Tibial artery (tissue), 4 donors: ENCODE data around the gene ARMC3.

Source experiments
- DNase-seq, 2 donors: peaks; one replicate each; pipeline ENCODE4 v3.0.0-alpha.2; 2019
- H3K27ac ChIP-seq, 2 donors: fragments of 200-600 bp; sonication (generic) in 1 of 2; 1 replicate in 1 of 2; 2 replicates in 1 of 2; pipeline ENCODE4 v1.5.1; 2018 to 2019; ENCODE audit warnings: mild to moderate bottlenecking in 1 of 2
- H3K27me3 ChIP-seq, 2 donors: fragments of 200-600 bp; sonication (generic) in 1 of 2; one replicate each; pipeline versions ENCODE4 v1.5.1 to v1.6.0; 2016 to 2019
- H3K36me3 ChIP-seq, 3 donors: fragments of 200-600 bp; sonication (generic) in 2 of 3; one replicate each; pipeline ENCODE4 v1.5.1; 2016 to 2019; ENCODE audit warnings: mild to moderate bottlenecking in 2 of 3
- H3K4me1 ChIP-seq, 4 donors: fragments of 200-600 bp; sonication (generic) in 2 of 4; 1 replicate in 3 of 4; 2 replicates in 1 of 4; pipeline ENCODE4 v1.5.1; 2016 to 2019
- H3K4me3 ChIP-seq, 2 donors: fragments of 200-600 bp; sonication (generic) in 1 of 2; 1 replicate in 1 of 2; 2 replicates in 1 of 2; pipeline ENCODE4 v1.5.1; 2018 to 2019; ENCODE audit warnings: mild to moderate bottlenecking in 2 of 2
- H3K9me3 ChIP-seq, 3 donors: fragments of 200-600 bp; sonication (generic) in 1 of 3; one replicate each; pipeline ENCODE4 v1.5.1; 2016 to 2019
- CTCF ChIP-seq, 2 experiments: fragments of 200-600 bp in 1 of 2; fragments of 450-650 bp in 1 of 2; IDR thresholded peaks; one replicate each; pipeline ENCODE4 v1.5.1; 2017 to 2019; ENCODE audit warnings: antibody characterized with exemption in 2 of 2, mild to moderate bottlenecking in 1 of 2, moderate library complexity in 1 of 2
- intact Hi-C: fragments of 100-400 bp; cut with DNase I; formaldehyde crosslinking; loops from one replicate; pipeline ENCODE4 v1.15.0; 2023; ENCODE audit warnings: low total_unique reads

ARMC3 gene

GRCh38 chr10:23005150-23005549, 77.3 kb downstream of the ARMC3 start:
- no peak for DNase-seq
- Histone ChIP-seq H3K27ac (no peak overlapping the region), H3K9me3 (no peaks in the 10 kb centered on the region), H3K4me1 (no peaks in the 10 kb centered on the region), H3K27me3 (peaks cover 0 to 17% of the 10 kb centered on the region in 2 donors), H3K36me3 (no peaks in the 10 kb centered on the region), H3K4me3 (no peak overlapping the region)
- TF ChIP-seq CTCF (IDR thresholded peaks at IDR 0.05): no peak
- intact Hi-C loops: no loop called here

GRCh38 chr10:23013581-23014335, 85.9 kb downstream of the ARMC3 start:
- Histone ChIP-seq H3K27ac (no peak overlapping the region), H3K4me1 (no peaks in the 10 kb centered on the region), H3K4me3 (no peak overlapping the region), H3K27me3 (peaks cover 0 to 5% of the 10 kb centered on the region in 2 donors), H3K9me3 (no peaks in the 10 kb centered on the region), H3K36me3 (no peaks in the 10 kb centered on the region)
- no peak for DNase-seq
- intact Hi-C loops: no loop called here
- no peak for TF ChIP-seq CTCF (IDR thresholded peaks at IDR 0.05)

- no peaks in the 10 kb centered on the region for H3K4me1 ChIP-seq
- no peaks in the 10 kb centered on the region for H3K9me3 ChIP-seq
- no peaks in the 10 kb centered on the region for H3K27me3 ChIP-seq
- intact Hi-C loops: no loop called here
- no peak overlapping the region for H3K27ac ChIP-seq
- no peaks in the 10 kb centered on the region for H3K36me3 ChIP-seq
- no peak for DNase-seq
- no peak for TF ChIP-seq CTCF (IDR thresholded peaks at IDR 0.05)
- H3K4me3 ChIP-seq: no peak overlapping the region
These were observed 87.3 kb downstream of the ARMC3 start for GRCh38 chr10:23015021-23015707.

- no peak overlapping the region for H3K4me3 ChIP-seq
- H3K27me3 ChIP-seq: no peaks in the 10 kb centered on the region
- no peaks in the 10 kb centered on the region for H3K9me3 ChIP-seq
- H3K36me3 ChIP-seq: no peaks in the 10 kb centered on the region
- H3K27ac ChIP-seq: no peak overlapping the region
- intact Hi-C loops: no loop called here
- DNase-seq: no peak
- no peaks in the 10 kb centered on the region for H3K4me1 ChIP-seq
- TF ChIP-seq CTCF (IDR thresholded peaks at IDR 0.05): no peak
These were observed 88.8 kb downstream of the ARMC3 start for GRCh38 chr10:23016636-23017035.

- no peaks in the 10 kb centered on the region for H3K4me1 ChIP-seq
- intact Hi-C loops: no loop called here
- TF ChIP-seq CTCF (IDR thresholded peaks at IDR 0.05): no peak
- peaks cover 0 to 8% (median 5%) of the 10 kb centered on the region in 3 donors for H3K9me3 ChIP-seq
- no peaks in the 10 kb centered on the region for H3K36me3 ChIP-seq
- no peak overlapping the region for H3K4me3 ChIP-seq
- H3K27me3 ChIP-seq: peaks cover 0 to 6% of the 10 kb centered on the region in 2 donors
- H3K27ac ChIP-seq: no peak overlapping the region
- DNase-seq: no peak
These were observed 91.8 kb downstream of the ARMC3 start for GRCh38 chr10:23019633-23020032.
